ENCODE measurements around the gene PSMD6.

Gene PSMD6

DNA sequence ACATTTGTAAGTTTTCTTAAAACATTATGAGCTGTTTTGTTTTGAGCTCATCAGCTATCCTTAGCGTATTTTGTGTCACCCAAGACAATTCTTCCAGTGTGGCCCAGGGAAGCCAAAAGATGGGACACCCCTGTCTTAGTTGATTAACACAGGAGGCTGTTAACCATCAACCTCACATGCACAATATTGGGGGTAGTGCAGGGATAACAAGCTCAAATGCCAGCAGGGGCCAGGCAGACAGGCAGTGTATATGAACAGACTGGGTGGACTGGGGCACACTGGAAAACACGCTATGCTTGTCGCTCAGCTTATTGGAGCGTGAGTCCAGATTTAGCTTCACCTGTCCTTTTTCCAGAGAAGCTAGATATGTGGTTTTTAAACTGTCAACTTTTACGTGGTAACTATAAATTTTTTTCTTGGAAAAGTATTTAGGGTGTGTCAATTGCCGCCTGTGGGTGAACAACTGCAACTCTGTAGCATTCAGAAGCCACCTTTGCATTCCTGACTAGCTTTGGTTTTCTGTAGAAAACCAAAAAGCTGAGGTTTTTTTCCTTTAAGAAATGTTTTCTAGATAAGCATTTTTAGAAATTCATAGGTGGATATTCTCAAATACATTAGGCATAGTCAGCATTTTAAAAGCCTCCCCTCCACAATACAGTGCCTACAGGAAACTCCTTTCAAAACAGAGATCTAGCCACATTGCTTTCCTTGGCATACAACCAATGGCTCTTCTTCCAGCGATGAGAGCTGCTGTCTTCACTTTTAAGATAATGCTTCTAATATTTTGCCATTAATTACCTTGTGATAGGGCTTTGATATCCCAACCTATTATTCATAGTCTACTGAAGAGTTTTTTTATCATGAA is 14.6 kb downstream of the PSMD6 start:
- DNase-seq (ENCODE audit: low spot score), result no peak

DNA sequence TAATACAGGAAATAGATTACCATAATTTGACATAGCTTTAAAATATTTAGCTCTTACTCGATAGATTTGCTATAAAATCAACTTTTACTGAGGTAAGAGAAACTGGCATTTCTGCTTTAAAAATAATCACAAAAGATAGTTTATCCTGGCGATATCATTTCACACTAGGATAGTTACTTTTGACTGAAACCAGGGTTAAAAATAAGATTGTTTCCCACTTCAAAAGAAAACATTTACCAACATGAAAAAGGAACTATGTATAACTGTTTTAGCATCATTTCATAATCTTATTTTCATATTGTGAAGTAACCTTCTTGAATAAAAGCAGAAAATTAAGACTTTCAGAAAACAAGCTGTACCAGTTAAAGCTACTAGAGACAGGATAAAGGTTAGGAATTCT is 15.3 kb downstream of the PSMD6 start:
- DNase-seq (ENCODE audit: low spot score), result no peak

DNA sequence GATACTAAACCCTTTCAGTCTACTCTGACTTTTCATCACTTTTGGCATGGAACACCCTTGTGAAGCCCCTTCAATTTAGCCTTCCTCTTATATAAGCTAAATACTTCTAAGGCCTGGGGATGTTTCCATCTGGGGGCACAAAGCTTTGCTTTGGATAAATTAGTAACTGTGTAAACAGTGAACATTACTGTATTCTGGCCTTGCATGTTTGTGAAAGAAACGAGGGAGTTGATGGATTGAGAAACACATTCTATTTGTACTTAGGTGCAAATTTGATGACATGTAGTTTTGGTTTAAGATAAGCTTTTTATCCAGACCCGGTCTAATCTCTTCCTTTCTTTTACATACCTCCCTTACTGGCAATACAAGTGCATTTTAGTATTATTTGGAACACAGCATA is 19.7 kb downstream of the PSMD6 start:
- no peak for DNase-seq (ENCODE audit: low spot score)

DNA sequence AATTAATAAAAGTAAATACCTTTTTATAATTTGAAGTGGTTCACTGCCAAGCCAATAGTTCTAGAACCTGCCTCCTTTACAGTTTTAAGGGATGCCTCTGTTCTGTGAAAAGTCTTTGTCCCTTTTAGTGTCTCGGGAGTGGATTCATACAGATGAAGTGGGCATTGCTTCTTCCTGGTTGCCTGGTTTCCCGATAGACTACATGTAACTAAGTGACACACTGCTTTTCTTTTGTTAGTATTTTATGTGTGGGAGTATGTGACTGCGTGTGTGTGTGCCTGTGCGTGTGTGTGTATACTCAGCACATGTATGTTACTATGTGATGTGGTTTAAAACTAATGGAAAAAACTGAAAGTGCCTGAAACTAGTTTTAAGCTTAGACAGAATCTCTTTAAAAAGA is 21.1 kb downstream of the PSMD6 start:
- DNase-seq (ENCODE audit: low spot score), result no peak

DNA sequence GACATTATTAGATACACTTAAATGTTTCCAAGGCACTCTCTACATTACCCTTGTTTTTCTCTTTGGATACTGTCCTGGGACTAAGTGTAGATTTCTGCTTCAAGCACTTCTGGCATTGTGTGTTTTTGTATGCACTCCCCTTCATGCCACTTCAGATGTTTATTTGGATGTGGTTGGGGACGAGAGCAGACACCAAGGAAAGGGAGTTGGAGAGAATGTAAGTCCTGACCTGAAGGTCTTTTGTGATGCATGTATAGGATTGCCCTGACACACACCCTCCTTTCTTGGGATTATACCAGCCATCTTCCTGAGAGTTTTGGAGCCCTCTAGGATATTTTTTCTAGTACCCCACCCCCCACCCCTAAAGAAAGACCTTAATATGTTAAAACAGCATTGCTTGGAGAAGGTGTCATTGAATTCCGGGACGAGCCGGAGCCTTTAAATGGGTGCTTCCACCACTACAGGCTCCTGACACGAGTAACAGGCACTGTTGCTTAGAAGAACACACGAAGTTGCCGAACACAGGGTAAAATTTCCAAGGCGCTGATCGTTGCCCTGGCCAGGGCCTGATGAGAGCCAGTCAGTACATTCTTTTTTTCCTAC is 22.7 kb downstream of the PSMD6 start:
- DNase-seq (ENCODE audit: low spot score), result no peak

DNA sequence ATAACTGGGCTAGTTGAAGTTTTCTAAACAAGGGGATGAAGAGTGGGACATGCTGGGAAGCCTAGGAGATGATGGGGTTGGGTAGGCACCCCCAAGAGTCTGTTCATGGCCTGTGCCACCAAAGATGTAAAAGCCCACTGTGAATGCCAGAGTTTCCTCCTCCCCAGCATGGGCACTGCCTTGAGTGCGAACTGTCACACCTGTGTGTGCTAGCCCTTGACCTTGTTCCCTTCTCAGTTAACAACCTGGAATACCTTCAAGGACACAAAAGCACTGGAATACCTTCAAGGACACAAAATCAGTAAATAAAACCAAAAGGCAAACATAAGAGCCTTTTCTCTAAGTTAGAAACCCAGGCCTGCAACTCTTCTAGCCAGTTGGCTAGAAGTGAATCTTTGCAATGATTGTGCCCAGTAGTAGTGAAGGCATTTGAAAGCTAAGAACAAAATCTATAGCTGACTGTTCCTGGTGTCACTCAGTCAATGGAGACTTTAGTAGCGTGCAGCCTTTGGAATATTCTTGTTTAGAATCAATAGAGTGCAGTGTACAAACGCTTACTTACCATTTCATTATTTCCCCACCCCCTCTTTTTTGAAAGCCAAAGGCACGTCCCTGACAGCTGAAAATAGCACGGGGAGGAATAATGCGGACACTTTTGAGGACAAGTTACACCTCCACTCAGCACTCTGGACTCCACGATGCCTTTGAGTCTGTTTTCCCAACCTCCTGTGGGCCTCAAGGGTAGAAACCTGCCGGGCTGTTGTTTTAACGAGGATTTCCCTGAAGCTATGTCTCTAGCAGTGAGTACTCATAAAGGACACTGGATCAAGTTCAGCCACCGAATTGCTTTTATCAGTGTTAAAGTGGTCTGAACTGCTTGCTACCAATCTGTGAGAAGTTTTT is 24.2 kb downstream of the PSMD6 start:
- no peak for DNase-seq (ENCODE audit: low spot score)

DNA sequence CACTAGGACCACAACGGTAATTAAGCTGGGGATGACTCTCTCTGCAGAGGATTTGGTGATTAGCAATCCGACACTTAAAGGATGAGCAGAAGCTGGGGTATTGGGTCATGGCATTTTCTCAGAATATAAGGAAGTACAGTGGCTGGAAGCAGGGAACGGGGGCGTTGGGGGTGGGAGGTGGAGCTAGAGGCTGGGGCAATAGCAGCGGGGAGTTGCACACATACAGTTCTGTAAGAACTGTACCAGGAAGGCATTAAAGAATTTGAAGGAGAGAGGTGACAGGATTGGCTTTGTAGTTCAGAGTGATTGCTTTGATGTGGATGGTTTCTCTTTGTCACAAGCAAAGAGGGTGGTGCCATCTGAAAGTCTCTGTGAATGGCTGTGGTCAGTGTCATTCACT is 28.2 kb downstream of the PSMD6 start:
- no peak for DNase-seq (ENCODE audit: low spot score)

DNA sequence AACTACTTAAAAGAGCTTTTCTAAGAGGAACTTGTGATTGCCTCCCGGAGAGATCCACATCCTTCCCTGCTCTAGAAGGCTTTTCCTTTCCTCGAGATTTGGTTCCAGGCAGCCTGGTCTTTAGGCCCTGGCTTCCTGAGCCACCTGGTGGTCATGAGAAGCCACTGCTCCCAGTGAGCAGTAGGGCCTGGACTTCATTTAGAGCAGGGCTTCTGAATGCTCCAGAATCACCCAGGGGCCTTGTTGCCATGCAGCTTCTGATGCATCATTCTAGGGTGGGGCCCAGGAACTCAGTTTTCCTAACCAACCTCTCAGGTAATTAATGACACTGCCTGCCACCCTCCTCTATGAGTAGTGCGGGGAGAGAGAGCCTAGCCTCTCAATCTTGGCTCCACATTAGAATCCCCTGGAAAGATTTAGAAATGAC is 29.6 kb downstream of the PSMD6 start:
- DNase-seq (ENCODE audit: low spot score), result peak; percentile 91

DNA sequence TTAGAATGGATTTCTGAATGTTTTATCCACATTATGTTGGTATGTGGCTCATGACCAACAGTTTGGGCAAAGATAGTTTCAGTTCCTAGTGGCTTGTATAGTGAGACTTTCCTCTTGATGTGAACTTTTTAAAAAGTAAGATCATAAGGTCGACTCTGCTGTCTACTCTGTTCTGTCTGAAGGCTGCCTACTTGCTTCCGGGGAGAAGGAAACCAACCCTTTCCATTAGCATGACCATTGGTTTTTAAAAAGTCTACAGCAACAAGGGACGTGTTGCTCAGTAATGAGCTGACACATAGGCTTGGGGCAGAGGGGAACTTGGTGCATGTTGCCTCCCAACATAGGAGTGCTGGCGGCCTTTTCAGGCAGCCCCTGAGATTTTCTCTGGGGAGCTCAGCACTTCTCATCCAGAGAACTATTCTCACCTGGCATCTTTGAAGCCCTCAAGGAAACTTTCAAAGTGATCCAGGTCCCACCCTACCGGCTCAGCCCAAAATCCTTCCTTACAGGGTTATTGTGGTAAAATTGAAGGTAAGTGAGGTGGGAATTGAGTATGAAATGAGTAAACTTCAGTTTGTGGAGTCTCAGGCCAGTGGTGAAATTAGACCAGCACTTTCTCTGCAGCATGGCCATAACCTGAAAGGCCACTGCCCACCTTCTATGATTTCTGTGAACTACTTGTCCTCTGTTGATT is 30.6 kb downstream of the PSMD6 start:
- DNase-seq (ENCODE audit: low spot score), result no peak

DNA sequence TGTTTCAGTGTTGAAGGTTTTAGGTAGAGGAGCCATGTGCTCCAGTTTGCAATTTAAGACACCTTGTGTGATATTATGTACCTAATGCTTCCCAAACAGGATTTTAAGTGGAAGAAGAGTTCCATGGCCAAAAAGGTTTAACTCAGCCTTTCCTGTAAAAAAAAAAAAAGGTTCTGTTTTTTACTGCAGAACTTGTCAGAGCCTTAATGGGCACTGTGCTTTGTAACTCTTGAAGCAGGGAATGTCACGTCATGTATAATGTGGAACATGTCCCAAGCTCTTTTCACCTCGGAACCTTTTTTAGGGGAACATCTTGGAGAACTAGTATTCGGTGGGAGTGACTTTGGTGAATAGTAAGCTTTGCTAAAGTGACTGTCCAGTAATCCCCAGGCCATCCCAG is 31.6 kb downstream of the PSMD6 start:
- no peak for DNase-seq (ENCODE audit: low spot score)

DNA sequence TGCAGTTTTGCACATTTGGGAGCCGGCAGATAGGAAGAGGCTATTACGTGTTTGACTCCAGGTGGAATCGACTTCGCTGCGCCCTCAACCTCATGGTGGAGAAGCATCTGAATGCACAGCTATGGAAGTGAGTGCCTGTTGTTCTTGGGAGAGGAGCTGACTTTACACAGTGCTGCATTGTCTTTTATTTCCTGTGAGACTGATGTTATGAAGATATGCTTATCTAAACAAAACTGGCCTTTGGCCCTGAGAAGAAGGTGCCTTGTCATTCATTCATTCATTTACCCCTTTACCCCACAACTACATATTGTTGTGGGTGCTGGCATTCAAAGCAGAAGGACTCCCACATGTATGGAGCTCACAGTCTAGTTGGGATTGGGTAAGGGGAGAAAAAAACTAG is 32.6 kb downstream of the PSMD6 start:
- no peak for DNase-seq (ENCODE audit: low spot score)

DNA sequence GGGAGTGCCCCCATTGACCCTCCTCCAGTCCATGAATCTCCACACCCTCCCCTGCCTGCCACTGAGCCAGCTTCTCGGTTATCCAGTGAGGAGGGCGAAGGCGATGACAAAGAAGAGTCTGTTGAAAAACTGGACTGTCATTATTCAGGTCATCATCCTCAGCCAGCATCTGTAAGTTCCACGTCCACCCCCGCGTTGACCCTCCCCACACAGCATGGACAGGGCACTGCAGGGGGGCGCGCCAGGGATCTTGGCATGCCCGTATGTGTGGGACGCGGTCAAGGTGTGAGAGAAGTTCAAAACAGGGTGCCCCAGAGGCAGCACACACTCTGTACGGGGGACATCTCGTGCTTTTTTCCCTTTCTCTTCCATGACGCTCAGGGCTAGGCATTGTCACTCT is 33.1 kb downstream of the PSMD6 start:
- DNase-seq (ENCODE audit: low spot score), result no peak

DNA sequence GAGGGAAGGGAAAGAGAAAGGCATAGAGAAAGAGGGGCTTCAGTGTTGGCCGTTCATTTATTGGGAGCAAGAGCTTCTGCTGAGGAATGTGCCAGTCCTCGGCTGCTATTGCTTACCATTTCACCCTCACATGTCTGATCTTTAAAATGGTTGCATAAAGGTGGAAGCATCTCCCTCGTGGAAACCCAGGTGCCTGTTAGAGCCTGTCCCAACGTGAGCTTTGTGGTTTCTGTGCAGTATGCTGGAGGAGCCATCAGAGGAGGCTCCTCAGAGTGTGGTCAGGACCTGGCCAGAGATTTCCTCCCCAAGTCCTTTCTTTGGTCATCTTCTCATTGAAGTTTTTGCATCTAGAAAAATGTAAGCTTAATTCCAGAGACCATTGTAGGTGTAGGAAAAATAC is 34.4 kb downstream of the PSMD6 start:
- DNase-seq (ENCODE audit: low spot score), result no peak

DNA sequence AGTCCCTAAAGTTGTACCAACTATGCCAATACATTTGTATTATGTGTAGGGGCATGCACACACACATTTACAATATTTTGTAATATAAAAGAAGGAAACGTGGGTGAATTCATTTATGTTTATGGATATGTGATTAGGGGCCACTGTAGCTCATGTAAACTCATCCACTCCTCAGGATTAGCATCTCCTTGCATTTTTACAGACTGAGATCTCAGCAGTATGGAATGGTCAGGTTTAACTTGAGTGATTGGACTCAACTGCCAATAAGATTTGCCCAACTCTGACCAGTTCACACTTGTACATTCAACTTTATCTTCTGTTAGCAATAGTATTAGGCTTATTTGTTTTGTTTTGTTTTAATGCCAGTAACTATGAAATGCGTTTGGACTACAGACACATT is 36.5 kb downstream of the PSMD6 start:
- DNase-seq (ENCODE audit: low spot score), result no peak

DNA sequence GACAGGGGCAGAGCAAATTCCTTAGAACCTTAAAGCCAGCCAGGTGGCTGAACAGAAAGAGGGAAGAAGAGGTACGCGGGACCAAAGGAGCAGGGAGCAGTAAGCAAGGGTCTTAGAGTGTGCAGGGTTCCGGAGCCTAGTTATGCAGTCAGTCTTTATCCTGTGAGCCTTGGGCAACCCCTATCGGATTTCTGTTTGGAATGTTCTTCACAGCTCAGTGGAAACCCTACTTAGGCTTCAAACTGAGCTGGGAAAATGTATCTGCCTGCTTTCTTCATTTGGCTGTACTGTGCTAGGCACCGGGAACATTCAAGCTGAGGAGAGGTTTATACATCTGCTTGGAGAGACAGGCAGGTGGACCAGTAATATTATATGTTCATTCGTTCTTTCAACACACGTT is 37.1 kb downstream of the PSMD6 start:
- no peak for DNase-seq (ENCODE audit: low spot score)

DNA sequence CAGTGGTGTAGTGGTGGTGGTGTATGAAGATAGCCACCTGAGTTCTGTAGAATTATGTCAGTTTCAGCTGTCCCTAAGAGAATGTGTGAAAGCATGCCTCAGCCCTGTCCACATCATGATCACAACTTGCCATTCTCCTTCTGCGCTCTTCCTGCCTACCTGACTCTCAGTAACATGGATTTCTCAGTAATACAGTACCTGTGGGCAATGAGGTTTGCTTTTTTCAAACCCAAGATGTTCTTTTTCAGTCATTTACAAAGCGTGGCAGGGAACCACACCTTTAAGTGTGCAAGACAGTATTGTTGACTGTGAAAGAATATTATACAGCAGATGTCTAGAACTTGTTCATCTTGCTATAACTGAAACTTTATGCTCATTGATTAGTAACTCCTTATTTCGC is 38.9 kb downstream of the PSMD6 start:
- no peak for DNase-seq (ENCODE audit: low spot score)

DNA sequence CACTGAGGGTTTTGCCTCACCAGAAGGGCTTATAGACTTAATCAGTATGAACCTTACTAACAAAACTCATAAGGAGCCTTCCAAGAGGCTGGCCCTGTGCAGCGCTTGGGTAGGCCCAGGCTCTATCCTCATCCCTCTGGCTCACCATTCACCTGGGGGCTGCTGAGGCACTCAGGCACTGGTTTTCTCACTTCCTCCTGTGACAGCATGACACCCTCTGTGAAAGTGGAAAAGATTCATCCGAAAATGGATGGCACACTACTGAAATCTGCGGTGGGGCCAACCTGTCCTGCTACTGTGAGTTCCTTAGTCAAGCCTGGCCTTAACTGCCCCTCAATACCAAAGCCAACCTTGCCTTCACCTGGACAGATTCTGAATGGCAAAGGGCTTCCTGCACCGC is 41.3 kb downstream of the PSMD6 start:
- DNase-seq (ENCODE audit: low spot score), result no peak

DNA sequence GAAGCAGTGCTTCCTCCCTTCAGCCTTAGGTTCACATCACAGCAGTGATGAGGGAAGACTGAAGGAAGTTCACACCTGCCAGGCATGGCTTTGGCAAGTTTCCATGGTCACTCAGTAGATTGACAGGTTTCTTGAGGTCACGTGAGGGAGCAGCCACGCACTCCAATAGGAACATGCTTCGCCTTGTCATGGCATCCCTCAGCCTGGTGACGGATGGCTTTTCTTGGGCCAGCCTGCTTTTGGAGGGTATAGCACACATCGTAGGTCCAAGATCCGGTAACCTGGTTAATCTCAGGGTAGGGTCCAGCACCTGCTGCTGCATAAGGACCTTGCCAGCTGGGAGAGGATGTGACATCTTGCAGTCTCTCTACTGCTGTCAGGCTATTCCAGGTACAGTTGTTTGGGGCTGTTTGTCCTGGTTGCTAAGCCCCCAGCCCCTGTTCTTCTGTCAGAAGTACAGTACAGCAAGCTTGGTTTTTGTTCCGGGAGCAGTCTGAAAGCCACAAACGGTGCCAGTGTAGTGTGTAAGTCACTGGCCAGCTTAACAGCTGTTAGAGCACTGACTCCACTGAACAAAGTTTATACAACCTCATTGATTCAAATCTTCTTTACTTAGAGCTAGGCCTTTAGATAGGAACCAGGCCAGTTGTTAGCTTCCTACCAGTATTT is 42.3 kb downstream of the PSMD6 start:
- DNase-seq (ENCODE audit: low spot score), result no peak

DNA sequence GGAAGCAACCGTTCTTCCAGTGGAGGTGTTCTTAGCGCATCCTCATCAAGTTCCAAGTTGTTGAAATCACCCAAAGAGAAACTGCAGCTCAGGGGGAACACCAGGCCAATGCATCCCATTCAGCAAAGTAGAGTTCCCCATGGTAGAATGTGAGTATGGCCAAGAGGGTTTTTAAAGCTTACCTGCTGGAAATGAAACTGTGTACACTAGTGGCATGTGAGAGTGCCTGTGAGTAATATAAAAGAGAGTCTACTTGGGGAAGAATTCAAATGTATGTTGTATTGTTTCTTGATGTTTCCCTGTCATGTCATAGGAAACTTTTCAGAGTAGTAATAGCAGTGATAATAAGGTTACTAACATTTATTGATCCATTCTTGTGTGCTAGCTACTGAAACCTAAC is 43.3 kb downstream of the PSMD6 start:
- DNase-seq (ENCODE audit: low spot score), result no peak

DNA sequence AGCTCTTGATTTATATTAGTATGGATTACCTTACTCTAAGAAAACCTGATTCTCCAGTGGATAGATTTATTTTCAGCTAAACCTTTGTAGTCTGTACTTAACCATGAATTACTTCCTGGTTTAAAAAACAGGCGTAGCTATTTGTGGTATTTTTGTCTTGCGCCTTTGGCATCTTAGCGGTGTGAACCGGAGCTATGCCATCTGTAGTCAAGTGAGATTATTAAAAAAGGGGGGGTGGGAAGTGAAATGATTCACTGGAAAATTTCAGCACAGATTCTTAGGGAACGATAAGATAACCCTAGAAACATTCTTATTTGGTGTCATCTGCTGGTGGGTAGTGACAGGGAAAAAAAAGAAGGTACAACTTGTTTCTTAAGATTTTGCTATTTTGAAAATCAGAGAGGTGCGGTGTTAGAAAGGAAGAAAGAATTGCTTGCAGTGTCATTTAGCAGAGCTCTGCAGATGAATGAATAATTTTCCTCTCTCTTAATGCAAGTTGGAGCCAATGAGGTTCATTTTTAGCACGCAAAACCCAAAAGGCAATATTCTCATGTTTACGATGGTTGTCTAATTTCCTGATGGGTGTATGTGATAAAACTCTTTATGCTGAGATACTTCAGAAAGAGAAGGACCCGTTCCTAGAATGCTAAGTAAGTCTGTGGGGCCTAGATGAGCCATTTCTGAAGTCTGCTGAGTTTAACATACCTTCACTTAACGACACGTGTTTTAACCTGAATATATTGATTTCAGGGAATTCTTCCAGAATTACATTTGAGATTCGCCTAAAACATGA is 44.0 kb downstream of the PSMD6 start:
- DNase-seq (ENCODE audit: low spot score), result no peak

DNA sequence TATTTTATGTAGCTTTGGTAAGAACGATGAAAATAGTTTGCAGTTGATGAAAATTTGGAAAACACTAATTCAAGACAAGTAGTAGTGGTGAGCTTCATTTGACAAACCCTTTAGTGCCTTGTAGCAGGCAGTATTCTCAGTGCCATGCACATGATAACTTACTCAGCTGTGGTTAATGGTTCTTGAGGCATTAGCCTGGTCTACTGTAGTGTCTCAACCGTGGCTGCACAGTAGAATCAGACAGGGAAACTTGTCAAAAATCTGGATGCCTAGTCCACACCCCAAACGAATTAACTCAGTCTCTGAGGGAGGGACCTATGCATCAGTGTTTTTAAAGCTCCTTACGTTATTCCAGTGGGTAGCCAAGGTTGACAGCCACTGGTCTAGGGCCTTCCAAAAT is 45.4 kb downstream of the PSMD6 start:
- no peak for DNase-seq (ENCODE audit: low spot score)
